Measurements from ENCODE around the gene ZNF821. TPM values are rescaled to one million over a fixed set of nuclear protein-coding genes. Genes with fewer than 3 reads are reported as not detected.
"Not testable (repeated sequence)": the region's sequence is repeated elsewhere in the genome, so short reads cannot be mapped to it uniquely, and the experiment has no call there.

The ZNF821 gene
- polyA plus RNA-seq, 1 experiment: 6.3 TPM

DNA sequence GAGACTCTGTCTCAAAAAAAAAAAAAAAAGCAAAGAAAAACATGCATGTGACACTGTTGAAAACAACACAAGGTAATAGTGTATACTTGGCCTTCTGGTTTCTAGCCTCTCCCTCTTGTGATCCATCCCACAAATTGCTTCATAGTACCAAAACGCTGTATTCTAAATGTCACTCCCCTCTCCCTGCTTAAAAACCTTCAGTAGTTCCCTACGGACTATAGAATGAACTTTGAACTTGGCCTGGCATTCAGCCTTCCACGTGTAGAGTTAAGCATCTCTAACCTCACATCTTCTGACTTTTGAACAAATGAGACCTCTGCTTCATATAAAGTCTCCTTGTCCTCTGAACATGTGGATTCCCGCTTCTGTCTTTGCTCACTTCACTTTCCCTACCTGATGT is 5.1 kb downstream of the ZNF821 start:
- no peak overlapping the region for H3K4me3 ChIP-seq (ENCODE audit: low read depth, low read length)
- H3K27me3 ChIP-seq (ENCODE audit: control insufficient read depth, insufficient read depth, low read length): no peaks in the 10 kb centered on the region
- TF ChIP-seq, protein P1, sequence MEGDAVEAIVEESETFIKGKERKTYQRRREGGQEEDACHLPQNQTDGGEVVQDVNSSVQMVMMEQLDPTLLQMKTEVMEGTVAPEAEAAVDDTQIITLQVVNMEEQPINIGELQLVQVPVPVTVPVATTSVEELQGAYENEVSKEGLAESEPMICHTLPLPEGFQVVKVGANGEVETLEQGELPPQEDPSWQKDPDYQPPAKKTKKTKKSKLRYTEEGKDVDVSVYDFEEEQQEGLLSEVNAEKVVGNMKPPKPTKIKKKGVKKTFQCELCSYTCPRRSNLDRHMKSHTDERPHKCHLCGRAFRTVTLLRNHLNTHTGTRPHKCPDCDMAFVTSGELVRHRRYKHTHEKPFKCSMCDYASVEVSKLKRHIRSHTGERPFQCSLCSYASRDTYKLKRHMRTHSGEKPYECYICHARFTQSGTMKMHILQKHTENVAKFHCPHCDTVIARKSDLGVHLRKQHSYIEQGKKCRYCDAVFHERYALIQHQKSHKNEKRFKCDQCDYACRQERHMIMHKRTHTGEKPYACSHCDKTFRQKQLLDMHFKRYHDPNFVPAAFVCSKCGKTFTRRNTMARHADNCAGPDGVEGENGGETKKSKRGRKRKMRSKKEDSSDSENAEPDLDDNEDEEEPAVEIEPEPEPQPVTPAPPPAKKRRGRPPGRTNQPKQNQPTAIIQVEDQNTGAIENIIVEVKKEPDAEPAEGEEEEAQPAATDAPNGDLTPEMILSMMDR (IDR thresholded peaks at IDR 0.05; ENCODE audit: low read depth, low read length): no peak
- POLR2A ChIA-PET: no interaction called here
- DNase-seq (ENCODE audit: low read depth, low spot score): no peak
- no peaks in the 10 kb centered on the region for H3K9me3 ChIP-seq (ENCODE audit: control insufficient read depth, insufficient read depth, low read length)
- no peak overlapping the region for H3K27ac ChIP-seq (ENCODE audit: low read depth, low read length)
- CTCF ChIA-PET: no interaction called here

DNA sequence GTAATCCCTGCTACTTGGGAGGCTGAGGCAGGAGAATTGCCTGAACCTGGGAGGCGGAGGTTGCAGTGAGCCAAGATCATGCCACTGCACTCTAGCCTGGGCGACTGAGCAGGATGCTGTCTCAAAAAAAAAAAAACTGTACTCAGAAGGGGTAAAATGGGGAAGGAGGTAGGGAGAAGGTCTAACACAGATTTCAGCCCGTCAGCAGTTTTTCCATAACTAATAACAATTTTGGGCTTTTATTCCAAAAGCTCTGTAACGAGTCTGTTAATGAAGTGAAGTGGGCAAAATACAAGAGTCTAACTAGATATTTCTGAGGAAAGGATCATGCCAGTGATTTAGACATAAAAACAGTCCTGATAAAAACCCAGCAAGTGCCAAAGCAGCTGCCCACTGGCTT is 10.8 kb downstream of the ZNF821 start:
- H3K4me3 ChIP-seq (ENCODE audit: low read depth, low read length): no peak overlapping the region
- no peak overlapping the region for H3K27ac ChIP-seq (ENCODE audit: low read depth, low read length)
- no peaks in the 10 kb centered on the region for H3K27me3 ChIP-seq (ENCODE audit: control insufficient read depth, insufficient read depth, low read length)
- TF ChIP-seq, protein P1 (IDR thresholded peaks at IDR 0.05; ENCODE audit: low read depth, low read length): no peak
- H3K9me3 ChIP-seq (ENCODE audit: control insufficient read depth, insufficient read depth, low read length): no peaks in the 10 kb centered on the region
- no peak for DNase-seq (ENCODE audit: low read depth, low spot score)
- POLR2A ChIA-PET: interaction anchor here (0.7 kb wide), 1 partner anchor 167 kb away, joined by 3 read pairs; no protein-coding TSS in a partner anchor
- CTCF ChIA-PET: interaction anchor here (0.7 to 2.7 kb wide), 3 partner anchors 9 to 88 kb away, joined by 3 to 28 read pairs (median 3); partner anchors contain the start of gene ZNF821

DNA sequence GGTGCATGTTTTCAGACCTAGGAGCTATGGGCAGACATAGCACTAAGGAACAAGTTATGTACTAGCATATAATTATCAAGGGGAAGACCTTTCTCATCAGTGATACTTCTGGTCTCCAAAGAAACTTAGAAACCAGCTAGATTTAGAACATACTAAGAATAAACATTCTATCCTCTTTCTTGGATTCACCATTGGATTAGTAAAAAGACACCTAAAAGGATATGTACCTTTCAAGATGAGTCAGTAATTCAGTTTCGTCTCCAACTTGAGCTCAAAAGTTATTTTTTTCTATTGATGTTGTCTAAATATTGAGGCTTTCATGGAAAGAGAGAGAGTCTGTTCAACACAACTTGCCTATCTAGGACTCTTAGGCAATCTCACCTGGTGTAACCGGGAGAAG is 13.2 kb downstream of the ZNF821 start:
- no peak overlapping the region for H3K4me3 ChIP-seq (ENCODE audit: low read depth, low read length)
- no peaks in the 10 kb centered on the region for H3K9me3 ChIP-seq (ENCODE audit: control insufficient read depth, insufficient read depth, low read length)
- DNase-seq (ENCODE audit: low read depth, low spot score): no peak
- no peak overlapping the region for H3K27ac ChIP-seq (ENCODE audit: low read depth, low read length)
- TF ChIP-seq, protein P1 (IDR thresholded peaks at IDR 0.05; ENCODE audit: low read depth, low read length): no peak
- POLR2A ChIA-PET: no interaction called here
- CTCF ChIA-PET: interaction anchor here (1.2 to 3.5 kb wide), 2 partner anchors 11 to 13 kb away, joined by 3 to 43 read pairs; partner anchors contain the start of gene ZNF821
- H3K27me3 ChIP-seq (ENCODE audit: control insufficient read depth, insufficient read depth, low read length): no peaks in the 10 kb centered on the region

DNA sequence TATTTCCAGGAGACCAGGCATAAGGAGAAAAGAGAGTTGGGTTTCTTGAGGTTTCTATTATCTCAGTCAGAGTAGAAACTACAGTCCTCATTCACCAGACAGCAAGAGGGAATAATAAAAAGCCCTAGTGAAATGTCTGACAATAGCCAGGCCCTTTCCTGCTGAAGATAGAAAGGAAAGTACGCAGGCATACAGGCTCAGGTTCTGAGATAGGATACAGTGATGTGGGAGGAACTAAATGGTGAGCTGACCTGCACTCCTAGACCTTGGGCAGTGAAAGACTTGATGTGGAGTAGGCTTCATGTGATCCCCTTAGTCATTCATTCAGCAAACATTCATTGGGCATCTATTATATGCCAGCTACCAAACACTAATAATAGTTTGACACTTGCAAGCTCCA is 14.9 kb downstream of the ZNF821 start:
- DNase-seq (ENCODE audit: low read depth, low spot score): no peak
- POLR2A ChIA-PET: no interaction called here
- no peak overlapping the region for H3K4me3 ChIP-seq (ENCODE audit: low read depth, low read length)
- no peak overlapping the region for H3K27ac ChIP-seq (ENCODE audit: low read depth, low read length)
- H3K27me3 ChIP-seq (ENCODE audit: control insufficient read depth, insufficient read depth, low read length): no peaks in the 10 kb centered on the region
- TF ChIP-seq, protein P1 (IDR thresholded peaks at IDR 0.05; ENCODE audit: low read depth, low read length): no peak
- H3K9me3 ChIP-seq (ENCODE audit: control insufficient read depth, insufficient read depth, low read length): no peaks in the 10 kb centered on the region
- CTCF ChIA-PET: interaction anchor here (3.5 kb wide), 1 partner anchor 13 kb away, joined by 43 read pairs; no protein-coding TSS in a partner anchor

DNA sequence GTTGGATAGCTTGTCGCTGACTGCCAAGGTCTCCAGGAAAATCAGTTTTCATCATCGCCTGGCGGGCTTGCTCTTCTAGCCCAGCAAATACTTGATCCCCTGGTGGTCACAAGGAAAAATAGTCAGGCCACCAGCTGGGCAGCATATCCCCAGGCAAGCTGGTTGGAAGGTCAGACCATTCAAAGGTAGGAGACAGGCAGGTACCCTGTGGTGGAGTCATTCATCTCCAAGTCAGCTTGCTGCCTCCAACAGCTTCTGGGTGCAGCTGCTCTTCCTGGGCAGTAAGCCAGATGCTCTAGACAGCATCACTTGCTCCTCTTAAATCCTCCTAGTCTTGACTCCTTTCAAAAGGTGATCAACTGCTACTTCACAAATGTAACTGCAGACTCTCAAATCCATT is 16.0 kb downstream of the ZNF821 start:
- ChIA-PET POLR2A (no interaction called here), CTCF (interaction anchor here (1.9 kb wide), 1 partner anchor 15 kb away, joined by 6 read pairs; no protein-coding TSS in a partner anchor)
- Histone ChIP-seq H3K27ac (ENCODE audit: low read depth, low read length) (no peak overlapping the region), H3K4me3 (ENCODE audit: low read depth, low read length) (no peak overlapping the region), H3K9me3 (ENCODE audit: control insufficient read depth, insufficient read depth, low read length) (no peaks in the 10 kb centered on the region), H3K27me3 (ENCODE audit: control insufficient read depth, insufficient read depth, low read length) (no peaks in the 10 kb centered on the region)
- TF ChIP-seq, protein P1 (IDR thresholded peaks at IDR 0.05; ENCODE audit: low read depth, low read length): no peak
- no peak for DNase-seq (ENCODE audit: low read depth, low spot score)

DNA sequence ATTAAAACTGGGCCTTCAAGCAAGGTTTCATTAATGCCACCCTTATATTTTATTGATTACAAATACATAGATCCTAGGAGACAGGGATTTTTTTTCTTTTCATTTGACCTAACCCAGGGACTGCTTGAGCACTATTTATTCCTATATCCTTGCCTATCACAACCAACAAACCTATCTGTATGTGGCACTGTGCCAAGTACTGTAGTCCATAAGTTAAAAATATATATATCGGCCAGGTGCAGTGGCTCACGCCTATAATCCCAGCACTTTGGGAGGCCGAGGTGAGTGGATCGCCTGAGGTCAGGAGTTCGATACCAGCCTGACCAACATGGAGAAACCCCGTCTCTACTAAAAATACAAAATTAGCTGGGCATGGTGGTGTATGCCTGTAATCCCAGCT is 16.8 kb downstream of the ZNF821 start:
- DNase-seq (ENCODE audit: low read depth, low spot score): not testable (repeated sequence)

More for the DNA sequence above, 16.8 kb downstream of the ZNF821 start:
- H3K27ac ChIP-seq (ENCODE audit: low read depth, low read length); H3K9me3 ChIP-seq (ENCODE audit: control insufficient read depth, insufficient read depth, low read length); H3K4me3 ChIP-seq (ENCODE audit: low read depth, low read length); H3K27me3 ChIP-seq (ENCODE audit: control insufficient read depth, insufficient read depth, low read length); POLR2A ChIA-PET: not testable (repeated sequence)
- CTCF ChIA-PET: interaction anchor here (1.9 kb wide), 1 partner anchor 16 kb away, joined by 6 read pairs; no protein-coding TSS in a partner anchor

All from AG04450 (cell line).